Naive thymus-derived CD4-positive, alpha-beta T cell (primary cell): ENCODE results near the gene CD7. TPM values are rescaled to one million over a fixed set of nuclear protein-coding genes. Genes with fewer than 3 reads are reported as not detected.
"Not testable (repeated sequence)": the region's sequence is repeated elsewhere in the genome, so short reads cannot be mapped to it uniquely, and the experiment has no call there.

Source experiments
- ATAC-seq: fragments of 150-1000 bp; cut with Tn5 transposase; 2 replicates; pipeline ENCODE4 v1.10.0; 2021; ENCODE audit warnings: mild to moderate bottlenecking, moderate library complexity
- CTCF ChIA-PET: fragments of 350-600 bp; sonication (Branson Sonifier 250); formaldehyde crosslinking; loops from one replicate; lab custom pipeline; 2021; ENCODE audit warnings: antibody characterized with exemption; lab: Charles Lee
- POLR2A ChIA-PET: fragments of 350-600 bp; sonication (Branson Sonifier 250); formaldehyde crosslinking; loops from one replicate; lab custom pipeline; 2021; ENCODE audit warnings: antibody characterized with exemption, inconsistent platforms; lab: Charles Lee
- DNase-seq, 9 donors: peaks; one replicate each; pipeline versions ENCODE4 v3.0.0 to v3.0.0-alpha.2; 2020 to 2022; ENCODE audit warnings: mixed read lengths in 1 of 9
- H3K27ac ChIP-seq: one replicate; pipeline ENCODE4 v1.7.0; 2013; ENCODE audit warnings: mild to moderate bottlenecking, low read depth, low read length, moderate library complexity
- H3K27me3 ChIP-seq, 2 donors: one replicate each; pipeline ENCODE4 v1.7.0; 2013; ENCODE audit warnings: low read length in 2 of 2, mild to moderate bottlenecking in 2 of 2, moderate library complexity in 2 of 2; ENCODE audit not compliant: control insufficient read depth in 2 of 2, insufficient read depth in 2 of 2
- H3K36me3 ChIP-seq, 3 experiments: 1 replicate in 2 of 3; 2 replicates in 1 of 3; pipeline ENCODE4 v1.7.0; 2013; ENCODE audit warnings: low read length in 3 of 3, mild to moderate bottlenecking in 3 of 3, moderate library complexity in 1 of 3; ENCODE audit not compliant: insufficient read depth in 3 of 3, control insufficient read depth in 2 of 3
- H3K4me1 ChIP-seq, 2 donors: one replicate each; pipeline ENCODE4 v1.7.0; 2013; ENCODE audit warnings: low read length in 2 of 2, mild to moderate bottlenecking in 2 of 2, moderate library complexity in 1 of 2; ENCODE audit not compliant: control insufficient read depth in 2 of 2, insufficient read depth in 2 of 2
- H3K4me3 ChIP-seq: 2 replicates; pipeline ENCODE4 v1.7.0; 2013; ENCODE audit warnings: mild to moderate bottlenecking, low read length
- H3K9me3 ChIP-seq, 3 experiments: 1 replicate in 2 of 3; 2 replicates in 1 of 3; pipeline ENCODE4 v1.7.0; 2013; ENCODE audit warnings: low read length in 3 of 3; ENCODE audit not compliant: control insufficient read depth in 2 of 3
- H3K27ac Mint-ChIP-seq, 9 donors: one replicate each; pipeline ENCODE4 v1.8.0; 2020 to 2022; ENCODE audit warnings: mixed read lengths in 9 of 9, mild to moderate bottlenecking in 8 of 9, moderate library complexity in 5 of 9, inconsistent platforms in 2 of 9
- H3K27me3 Mint-ChIP-seq, 5 donors: one replicate each; pipeline ENCODE4 v1.8.0; 2021 to 2022; ENCODE audit warnings: mixed read lengths in 5 of 5, mild to moderate bottlenecking in 1 of 5
- H3K36me3 Mint-ChIP-seq, 5 donors: one replicate each; pipeline ENCODE4 v1.8.0; 2020 to 2022; ENCODE audit warnings: mixed read lengths in 5 of 5, mild to moderate bottlenecking in 3 of 5, inconsistent platforms in 1 of 5
- H3K4me1 Mint-ChIP-seq, 7 donors: one replicate each; pipeline ENCODE4 v1.8.0; 2020 to 2022; ENCODE audit warnings: mixed read lengths in 7 of 7, mild to moderate bottlenecking in 3 of 7, inconsistent platforms in 1 of 7
- H3K4me3 Mint-ChIP-seq, 10 donors: one replicate each; pipeline ENCODE4 v1.8.0; 2020 to 2022; ENCODE audit warnings: mild to moderate bottlenecking in 10 of 10, mixed read lengths in 10 of 10, moderate library complexity in 6 of 10, inconsistent platforms in 2 of 10
- H3K9me3 Mint-ChIP-seq, 11 donors: one replicate each; pipeline ENCODE4 v1.8.0; 2020 to 2022; ENCODE audit warnings: mixed read lengths in 11 of 11, mild to moderate bottlenecking in 4 of 11, inconsistent platforms in 1 of 11, moderate library complexity in 1 of 11
- intact Hi-C, 2 donors: fragments of 100-400 bp; cut with micrococcal nuclease; formaldehyde crosslinking; loops; one replicate each; pipeline ENCODE4 v1.15.1; 2023
- polyA plus RNA-seq, 2 donors: library from polyadenylated mRNA; unstranded; fragments of 300-500 nt; fragmentation: Illumina TruSeq; gene quantifications; one replicate each; pipeline ENCODE4 v1.2.3, GENCODE V29; 2021
- total RNA-seq, 6 experiments: library from RNA in 5 of 6; stranded (reverse) in 5 of 6; gene quantifications; 1 replicate in 5 of 6; 2 replicates in 1 of 6; pipeline ENCODE4 v1.2.3 and lab custom pipeline; 2021 to 2026

The CD7 gene
- total and polyA plus RNA-seq, 7 experiments from 2014 or later, result 61.9 to 390 (median 169) TPM

DNA sequence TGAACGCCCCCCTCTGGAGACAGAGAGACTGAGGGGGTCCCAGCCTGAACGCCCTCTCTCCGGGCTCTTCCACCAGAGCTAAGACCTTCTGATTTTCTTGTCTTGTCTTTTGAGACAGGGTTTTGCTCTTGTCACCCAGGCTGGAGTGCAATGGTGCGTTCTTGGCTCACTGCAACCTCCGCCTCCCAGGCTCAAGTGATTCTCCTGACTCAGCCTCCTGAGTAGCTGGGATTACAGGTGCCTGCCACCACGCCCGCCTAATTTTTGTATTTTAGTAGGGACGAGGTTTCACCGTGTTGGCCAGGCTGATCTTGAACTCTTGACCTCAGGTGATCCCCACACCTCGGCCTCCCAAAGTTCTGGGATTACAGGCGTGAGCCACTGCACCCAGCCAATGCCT, 30.6 kb upstream of the CD7 start:
- H3K36me3 Mint-ChIP-seq, POLR2A ChIA-PET, CTCF ChIA-PET, H3K4me1 ChIP-seq, H3K27ac ChIP-seq, H3K27me3 ChIP-seq, intact Hi-C loops, H3K9me3 ChIP-seq, H3K9me3 Mint-ChIP-seq, ATAC-seq, H3K27ac Mint-ChIP-seq, DNase-seq, H3K4me3 Mint-ChIP-seq, H3K36me3 ChIP-seq, H3K4me3 ChIP-seq: not testable (repeated sequence)
- Mint-ChIP-seq H3K4me1 (peaks cover 7 to 14% (median 8%) of the 10 kb centered on the region in 7 donors), H3K27me3 (peaks cover 0 to 15% (median 5%) of the 10 kb centered on the region in 5 donors)

DNA sequence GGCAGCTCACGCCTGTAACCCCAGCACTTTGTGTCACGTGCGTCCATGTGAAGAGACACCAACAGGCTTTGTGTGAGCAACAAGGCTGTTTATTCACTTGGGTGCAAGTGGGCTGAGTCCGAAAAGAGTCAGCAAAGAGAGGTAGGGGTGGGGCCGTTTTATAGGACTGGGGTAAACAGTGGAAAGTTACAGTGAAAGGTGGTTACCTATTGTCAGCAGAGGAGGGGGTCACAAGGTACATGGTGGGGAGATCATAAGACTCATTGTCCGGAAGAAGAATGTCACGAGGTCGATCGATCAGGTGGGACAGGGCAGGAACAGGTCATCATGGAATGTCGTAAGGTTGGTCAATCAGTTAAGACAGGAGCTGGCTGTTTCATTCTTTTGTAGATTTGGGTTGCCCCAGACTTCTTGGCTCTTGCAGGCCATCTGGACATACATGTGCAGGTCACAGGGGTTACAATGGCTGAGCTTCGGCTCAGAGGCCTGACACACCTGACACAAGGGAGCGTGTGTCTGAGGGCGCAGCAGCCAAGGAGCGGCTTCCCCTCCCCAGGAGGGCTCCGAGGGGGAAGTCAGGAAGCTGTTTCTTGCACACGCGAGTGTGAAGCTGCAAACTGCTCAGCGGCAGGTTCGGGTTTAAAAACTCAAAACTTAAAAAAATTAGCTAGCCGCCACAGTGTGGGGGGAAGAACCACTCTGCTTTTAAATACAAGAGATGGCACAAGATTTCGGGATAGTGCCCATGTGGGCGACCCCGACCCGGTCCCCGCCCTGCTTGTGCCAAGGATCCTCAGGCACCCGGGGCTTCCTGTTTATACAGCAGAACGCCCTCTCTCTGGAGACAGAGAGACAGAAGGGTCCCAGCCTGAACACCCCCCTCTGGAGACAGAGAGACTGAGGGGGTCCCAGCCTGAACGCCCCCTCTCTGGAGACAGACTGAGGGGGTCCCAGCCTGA, 29.2 kb upstream of the CD7 start:
- ChIA-PET CTCF (interaction anchor here (1.2 kb wide), 1 partner anchor 45 kb away, joined by 3 read pairs; no protein-coding TSS in a partner anchor), POLR2A (no interaction called here)
- no peak overlapping the region for H3K27ac ChIP-seq
- H3K27me3 ChIP-seq, result no peaks in the 10 kb centered on the region
- Mint-ChIP-seq H3K9me3 (no peaks in the 10 kb centered on the region), H3K27me3 (peaks cover 0 to 14% (median 5%) of the 10 kb centered on the region in 5 donors), H3K36me3 (no peaks in the 10 kb centered on the region), H3K27ac (peak overlapping the region in 3 of 9 donors; percentile 12 to 65 (median 15)), H3K4me1 (peaks cover 6 to 9% (median 8%) of the 10 kb centered on the region in 7 donors), H3K4me3 (peak overlapping the region in 7 of 10 donors; percentile 7 to 55 (median 35))
- H3K36me3 ChIP-seq, result no peaks in the 10 kb centered on the region
- intact Hi-C loops, result no loop called here
- DNase-seq (no peak), ATAC-seq (no peak)
- H3K4me3 ChIP-seq, result no peak overlapping the region
- no peaks in the 10 kb centered on the region for H3K9me3 ChIP-seq
- no peaks in the 10 kb centered on the region for H3K4me1 ChIP-seq

DNA sequence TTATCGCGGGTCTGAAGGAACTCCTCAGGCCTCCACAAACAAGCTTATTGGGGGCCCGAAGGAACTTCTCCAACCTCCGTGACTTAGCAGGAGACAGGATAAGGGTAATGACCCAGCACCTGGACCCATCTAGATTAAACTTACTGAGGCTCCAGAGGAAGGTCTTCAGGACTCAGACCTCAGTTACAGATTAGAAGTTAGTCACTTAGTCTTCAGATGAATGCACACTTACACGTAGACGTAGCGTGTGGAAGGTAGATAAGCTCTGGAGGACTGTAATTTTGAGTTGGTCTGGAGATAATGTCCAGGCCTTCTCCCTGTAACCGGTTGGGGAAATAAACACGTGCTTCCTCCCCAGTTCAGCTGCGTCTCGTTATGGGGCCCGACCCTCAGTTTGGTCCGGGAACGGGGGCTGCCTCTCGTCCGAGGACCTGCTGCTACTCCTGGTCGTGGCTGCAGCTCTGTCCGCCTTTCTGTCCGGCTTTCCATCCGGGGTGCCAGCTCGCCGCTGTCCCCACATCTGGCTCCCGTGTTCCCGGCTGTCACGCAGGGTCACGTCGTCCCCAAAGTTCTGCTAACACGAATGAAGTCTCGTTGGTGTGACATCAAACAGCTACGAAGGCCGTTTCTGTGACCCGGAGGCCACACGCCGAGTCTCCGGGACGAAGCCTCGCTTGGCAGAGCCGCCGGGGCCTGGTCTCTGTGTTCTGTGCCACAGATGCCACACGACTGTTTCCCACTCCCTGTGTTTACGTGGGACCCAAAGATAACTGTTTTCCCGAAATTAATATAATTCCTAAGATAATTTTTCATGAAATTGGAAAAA, 28.0 kb upstream of the CD7 start:
- peaks cover 0 to 14% (median 5%) of the 10 kb centered on the region in 5 donors for H3K27me3 Mint-ChIP-seq
- Histone ChIP-seq H3K4me3 (no peak overlapping the region), H3K27ac (no peak overlapping the region), H3K4me1 (no peaks in the 10 kb centered on the region), H3K36me3 (no peaks in the 10 kb centered on the region), H3K27me3 (no peaks in the 10 kb centered on the region), H3K9me3 (no peaks in the 10 kb centered on the region)
- H3K36me3 Mint-ChIP-seq, result no peaks in the 10 kb centered on the region
- ATAC-seq (no peak), DNase-seq (no peak)
- peaks cover 6 to 11% (median 8%) of the 10 kb centered on the region in 7 donors for H3K4me1 Mint-ChIP-seq
- POLR2A ChIA-PET, result no interaction called here
- CTCF ChIA-PET, result interaction anchor here (0.6 to 1.2 kb wide), 3 partner anchors 44 to 74 kb away, joined by 3 read pairs; no protein-coding TSS in a partner anchor
- no peak overlapping the region for H3K4me3 Mint-ChIP-seq
- no peak overlapping the region for H3K27ac Mint-ChIP-seq
- intact Hi-C loops, result no loop called here
- no peaks in the 10 kb centered on the region for H3K9me3 Mint-ChIP-seq

DNA sequence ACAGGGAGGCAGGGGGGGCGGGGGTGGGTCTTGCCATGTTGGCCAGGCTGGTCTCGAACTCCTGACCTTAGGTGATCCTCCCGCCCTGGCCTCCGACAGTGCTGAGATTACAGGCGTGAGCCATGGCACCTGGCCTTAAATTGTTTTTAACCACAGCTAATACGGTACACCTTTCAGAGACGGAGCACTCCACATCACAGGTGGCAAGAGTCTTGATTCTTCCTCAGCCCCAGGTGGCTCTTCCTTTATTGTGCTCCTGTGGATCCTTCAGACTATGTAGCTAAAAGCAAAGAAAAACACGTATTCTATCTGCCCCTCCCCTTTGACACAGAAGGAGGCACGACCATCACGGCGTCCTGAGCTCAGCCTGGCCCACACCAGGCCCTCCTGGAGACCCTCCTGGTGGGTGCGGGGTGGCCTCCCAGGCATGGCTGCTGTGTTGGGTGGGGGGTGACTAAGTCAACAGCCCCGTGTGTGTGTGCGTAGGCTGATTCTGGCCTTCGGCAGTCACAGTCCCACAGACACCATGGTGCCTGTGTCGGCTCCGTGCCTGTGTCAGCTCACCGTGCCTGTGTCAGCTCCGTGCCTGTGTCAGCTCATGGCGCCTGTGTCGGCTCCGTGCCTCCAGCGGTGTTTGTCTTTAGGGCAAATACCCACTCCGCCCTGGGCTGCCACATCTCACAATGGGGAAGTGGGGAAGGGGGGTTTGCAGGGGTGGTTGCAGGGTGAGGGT, 26.9 kb upstream of the CD7 start:
- H3K4me3 ChIP-seq, result no peak overlapping the region
- no peaks in the 10 kb centered on the region for H3K36me3 ChIP-seq
- ATAC-seq (no peak), DNase-seq (no peak)
- Mint-ChIP-seq H3K9me3 (no peaks in the 10 kb centered on the region), H3K27ac (no peak overlapping the region), H3K27me3 (peaks cover 0 to 14% (median 5%) of the 10 kb centered on the region in 5 donors), H3K4me1 (peaks cover 6 to 11% (median 8%) of the 10 kb centered on the region in 7 donors), H3K4me3 (no peak overlapping the region), H3K36me3 (no peaks in the 10 kb centered on the region)
- no peak overlapping the region for H3K27ac ChIP-seq
- H3K27me3 ChIP-seq, result no peaks in the 10 kb centered on the region
- ChIA-PET CTCF (no interaction called here), POLR2A (interaction anchor here (1.6 kb wide), 1 partner anchor 28 kb away, joined by 3 read pairs; no protein-coding TSS in a partner anchor)
- no peaks in the 10 kb centered on the region for H3K4me1 ChIP-seq
- intact Hi-C loops, result no loop called here
- no peaks in the 10 kb centered on the region for H3K9me3 ChIP-seq

DNA sequence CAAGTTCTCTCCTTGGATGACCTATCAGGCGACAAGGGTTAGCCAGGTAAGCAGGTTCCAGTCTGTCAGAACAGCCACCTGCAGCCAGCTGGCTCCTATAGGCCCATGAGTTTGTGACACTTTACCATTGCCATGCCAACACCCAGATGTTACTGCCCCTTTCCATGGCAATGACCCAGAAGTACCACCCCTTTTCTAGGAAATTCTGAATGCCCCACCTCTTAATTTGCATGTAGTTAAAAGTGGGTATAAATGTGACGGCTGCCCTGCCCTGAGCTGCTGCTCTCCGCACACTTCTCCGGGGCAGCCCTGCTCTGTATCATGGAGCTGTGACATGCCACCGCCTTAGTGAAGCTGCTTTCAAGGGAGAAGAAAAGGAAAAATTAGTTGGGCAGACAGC, 26.2 kb upstream of the CD7 start:
- POLR2A ChIA-PET, result interaction anchor here (1.6 kb wide), 1 partner anchor 27 kb away, joined by 3 read pairs; no protein-coding TSS in a partner anchor
- no peak overlapping the region for H3K4me3 Mint-ChIP-seq

More for the DNA sequence above, 26.2 kb upstream of the CD7 start:
- H3K27me3 ChIP-seq, result no peaks in the 10 kb centered on the region
- Mint-ChIP-seq H3K27ac (no peak overlapping the region), H3K36me3 (no peaks in the 10 kb centered on the region), H3K4me1 (peaks cover 6 to 13% (median 11%) of the 10 kb centered on the region in 7 donors), H3K27me3 (peaks cover 0 to 12% (median 1%) of the 10 kb centered on the region in 5 donors), H3K9me3 (no peaks in the 10 kb centered on the region)
- no peak overlapping the region for H3K27ac ChIP-seq
- no peaks in the 10 kb centered on the region for H3K9me3 ChIP-seq
- no peaks in the 10 kb centered on the region for H3K4me1 ChIP-seq
- intact Hi-C loops, result no loop called here
- no peak for ATAC-seq
- H3K36me3 ChIP-seq, result no peaks in the 10 kb centered on the region
- CTCF ChIA-PET, result no interaction called here
- no peak overlapping the region for H3K4me3 ChIP-seq
- DNase-seq, result no peak
